Placental epithelial cell (primary cell): Measurements from ENCODE around the gene CHAC1. TPM values are rescaled to one million over a fixed set of nuclear protein-coding genes. Genes with fewer than 3 reads are reported as not detected.

Experiments
- small RNA-seq: library from RNA; depleted of rRNA; stranded (forward); fragments of <200 nt; gene quantifications from one replicate; pipeline ENCODE3, GENCODE V24; 2012
- total RNA-seq: library from RNA; depleted of rRNA; stranded (reverse); fragments of >200 nt; gene quantifications from 2 replicates; pipeline ENCODE4 v1.2.3, GENCODE V29; 2012

CHAC1 gene
- total RNA-seq, result 3.9 and 27.5 TPM in 2 replicates

GRCh38 chr15:40952901-40953712, at the start of gene CHAC1:
CHAC1 (plus strand) TSS chr15:40953471; CDS start chr15:40953584, 113 bp downstream.

DNA sequence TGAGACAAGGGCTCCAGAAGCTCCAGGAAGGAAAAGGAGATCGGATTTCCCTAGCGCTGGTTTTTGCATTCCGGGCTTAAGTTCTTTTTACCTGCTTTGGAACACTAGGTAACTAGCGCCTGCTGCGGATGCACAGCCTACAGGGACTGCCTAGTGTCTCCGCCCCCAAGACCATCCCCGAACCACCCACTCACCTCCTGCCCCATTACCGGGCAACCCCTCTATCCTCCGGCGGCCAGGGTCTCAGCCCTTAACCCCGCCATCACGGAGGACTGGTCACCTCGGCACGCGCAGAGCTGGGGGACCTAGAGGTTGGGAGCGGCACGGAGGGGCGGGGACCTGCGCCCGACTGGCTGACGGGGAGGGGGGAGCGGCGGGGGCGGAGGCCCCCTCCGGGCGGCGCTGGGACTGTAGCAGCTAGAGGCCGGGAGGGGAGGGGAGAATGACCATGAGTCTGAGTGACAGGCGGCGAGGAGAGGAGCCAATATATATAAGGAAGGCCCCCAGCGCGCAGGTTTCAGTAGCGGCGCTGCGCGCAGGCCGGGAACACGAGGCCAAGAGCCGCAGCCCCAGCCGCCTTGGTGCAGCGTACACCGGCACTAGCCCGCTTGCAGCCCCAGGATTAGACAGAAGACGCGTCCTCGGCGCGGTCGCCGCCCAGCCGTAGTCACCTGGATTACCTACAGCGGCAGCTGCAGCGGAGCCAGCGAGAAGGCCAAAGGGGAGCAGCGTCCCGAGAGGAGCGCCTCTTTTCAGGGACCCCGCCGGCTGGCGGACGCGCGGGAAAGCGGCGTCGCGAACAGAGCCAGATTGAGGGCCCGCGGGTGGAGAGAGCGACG, 24.2 kb upstream of the CHAC1 start, which contains the start of gene DLL4:
Gene DLL4 (plus strand): TSS at position 520 of the 839 bp plus-strand sequence. CDS start 329 bp downstream, outside the sequence.

Small RNAs within 50 kb of the gene (small RNA-seq; reads per million reads assigned to genes)
- not detected for gene ISCA1P4

Other genes starting within 250 kb of the CHAC1 start
- gene RMDN3, start 198.2 kb upstream of the CHAC1 start, total RNA-seq, result 13.3 and 16.1 TPM in 2 replicates
- 4.3 and 5.5 TPM in 2 replicates for gene GCHFR, start 189.4 kb upstream of the CHAC1 start, total RNA-seq
- under 0.01 and 0.33 TPM in 2 replicates for gene C15orf62, start 183.5 kb upstream of the CHAC1 start, total RNA-seq
- gene ZFYVE19, start 146.4 kb upstream of the CHAC1 start, total RNA-seq, result 27.5 and 29.2 TPM in 2 replicates
- gene DNAJC17, start 146.0 kb upstream of the CHAC1 start, total RNA-seq, result 20.0 and 23.9 TPM in 2 replicates
- not detected in 2 replicates for gene PPP1R14D, start 124.8 kb upstream of the CHAC1 start, total RNA-seq
- gene SPINT1, start 109.4 kb upstream of the CHAC1 start, total RNA-seq, result 122 and 190 TPM in 2 replicates
- 0.33 TPM in 1 of 2 replicates, not detected in the other for gene RHOV, start 79.2 kb upstream of the CHAC1 start, total RNA-seq
- 24.3 and 38.9 TPM in 2 replicates for gene VPS18, start 59.0 kb upstream of the CHAC1 start, total RNA-seq
- gene DLL4, start 24.1 kb upstream of the CHAC1 start, total RNA-seq, result 0.22 TPM in 1 of 2 replicates, not detected in the other
- 15.8 and 16.5 TPM in 2 replicates for gene INO80, start 162.8 kb downstream of the CHAC1 start, total RNA-seq